HFF-Myc (cell line): ENCODE measurements around the gene UGT1A9.

Source experiments
- DNase-seq: peaks from one replicate; pipeline ENCODE4 v3.0.0-alpha.2; 2011; ENCODE audit warnings: low read depth; ENCODE audit errors: extremely low read depth
- H3K4me3 ChIP-seq: replicated peaks from 2 replicates; pipeline ENCODE4 v1.5.1; 2011; ENCODE audit warnings: low read depth, mild to moderate bottlenecking, control low read depth, low read length
- CTCF ChIP-seq: IDR thresholded peaks from 2 replicates; pipeline ENCODE4 v1.5.1; 2012; ENCODE audit warnings: mild to moderate bottlenecking, low read depth, low read length, control low read depth; ENCODE audit errors: missing control alignments

The UGT1A9 gene

DNA sequence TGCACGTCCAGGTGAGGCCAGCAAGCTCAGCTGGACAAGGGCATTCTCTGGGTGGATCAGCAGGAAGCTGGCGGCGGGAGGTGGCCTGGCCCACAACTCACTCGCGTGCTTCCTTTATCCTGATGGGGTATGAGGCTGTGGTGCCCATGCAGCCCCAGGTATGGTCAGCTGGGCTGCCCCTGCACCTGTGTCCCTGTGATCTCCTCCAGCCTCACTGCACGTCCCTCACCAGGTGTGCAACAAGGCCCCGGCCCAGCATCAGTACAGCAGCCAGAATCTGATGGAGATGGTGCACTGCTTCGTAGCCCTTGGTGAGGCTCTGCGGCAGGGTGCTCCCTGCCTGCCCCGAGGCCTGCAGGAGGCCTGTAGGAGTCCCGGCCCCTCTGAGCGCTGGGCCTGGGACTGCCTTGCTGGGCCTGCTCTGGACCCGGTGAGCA lies 124.1 kb downstream of the UGT1A9 start:
- DNase-seq: no peak
- no peak overlapping the region for H3K4me3 ChIP-seq
- TF ChIP-seq CTCF: no peak

DNA sequence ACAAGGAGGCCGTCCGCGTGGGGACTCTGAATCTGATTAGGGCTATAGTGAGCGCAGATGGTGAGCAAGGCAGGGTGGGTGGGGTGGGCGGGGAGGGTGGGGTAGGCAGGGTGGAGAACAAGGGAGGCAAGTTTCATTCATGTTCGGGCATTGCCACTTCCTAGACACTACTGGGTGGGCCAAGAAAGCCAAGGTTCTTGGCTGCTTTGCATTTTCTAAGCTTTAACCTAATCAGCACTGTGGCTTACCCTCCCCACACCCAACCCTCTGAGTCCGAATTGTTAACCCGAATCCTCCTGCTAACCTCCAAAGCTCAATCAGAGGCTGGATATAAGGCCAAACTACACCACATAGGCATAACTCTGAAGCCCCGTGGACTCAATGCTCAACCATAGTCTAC lies 124.6 kb downstream of the UGT1A9 start:
- no peak for DNase-seq
- TF ChIP-seq CTCF: no peak
- H3K4me3 ChIP-seq: no peak overlapping the region

DNA sequence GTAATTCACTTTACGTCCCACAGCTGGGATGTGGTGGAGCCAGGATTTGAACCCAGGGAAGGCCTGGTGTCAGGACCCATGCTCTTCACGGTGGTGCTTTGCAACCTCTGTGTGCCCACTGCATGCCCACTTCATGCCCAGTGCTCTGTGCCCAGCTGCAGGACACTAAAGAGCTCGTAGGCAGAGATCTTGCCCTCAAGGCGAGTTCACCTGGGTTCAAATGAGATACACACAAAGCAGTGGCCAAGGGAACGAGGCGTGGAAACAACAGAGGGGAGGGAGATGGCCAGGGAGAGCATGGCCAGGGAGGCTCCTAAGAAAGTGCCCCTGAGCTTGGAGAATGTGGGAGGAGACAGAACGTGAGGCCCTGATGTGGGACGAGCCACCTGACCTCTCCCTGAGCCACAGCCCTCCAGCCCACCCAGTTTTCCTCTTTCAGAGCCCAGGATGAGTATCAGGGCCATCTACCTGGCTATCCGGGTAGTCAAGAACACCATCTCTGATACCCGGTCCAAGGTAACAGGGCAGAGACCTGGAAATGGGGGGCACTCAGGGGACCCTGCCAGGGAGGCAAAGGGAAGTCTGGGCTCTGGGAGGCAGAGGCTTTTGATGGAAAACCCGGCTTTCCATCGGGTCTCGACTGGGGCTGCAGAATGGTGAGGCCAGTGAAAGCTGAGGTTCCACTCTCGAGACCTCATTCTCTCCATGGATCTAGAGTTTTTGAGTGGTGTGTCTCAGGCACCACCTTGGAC lies 126.8 kb downstream of the UGT1A9 start:
- DNase-seq: no peak
- TF ChIP-seq CTCF: no peak
- no peak overlapping the region for H3K4me3 ChIP-seq

DNA sequence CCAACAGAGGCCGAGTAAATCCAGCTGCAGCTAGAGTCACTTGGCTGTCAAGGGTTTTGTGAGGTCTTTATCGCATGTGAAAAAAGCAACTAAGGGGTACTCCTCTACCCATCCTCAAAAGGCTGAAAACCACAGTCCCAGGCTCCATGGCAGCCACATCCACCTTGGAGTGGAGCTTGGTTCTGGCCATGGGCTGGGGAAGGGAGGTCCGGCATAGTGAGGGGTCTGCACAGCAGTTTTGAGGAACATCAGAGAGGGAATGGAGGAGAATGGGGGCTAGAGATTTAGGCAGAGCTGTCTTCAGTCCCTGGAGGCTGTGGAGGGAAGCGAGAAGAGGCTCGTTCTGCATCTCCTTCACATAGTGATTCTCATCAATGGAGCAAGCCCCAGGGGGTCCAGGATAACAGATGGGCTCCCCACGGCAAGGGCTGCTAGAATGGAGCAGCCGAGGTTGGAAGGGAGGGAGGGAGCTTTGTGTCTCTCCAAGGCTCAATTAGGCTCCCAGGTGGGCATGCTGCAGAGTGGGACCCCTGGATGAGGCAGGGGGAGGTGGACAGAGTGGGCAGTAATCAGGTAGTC lies 127.5 kb downstream of the UGT1A9 start:
- H3K4me3 ChIP-seq: no peak overlapping the region
- no peak for TF ChIP-seq CTCF
- no peak for DNase-seq

DNA sequence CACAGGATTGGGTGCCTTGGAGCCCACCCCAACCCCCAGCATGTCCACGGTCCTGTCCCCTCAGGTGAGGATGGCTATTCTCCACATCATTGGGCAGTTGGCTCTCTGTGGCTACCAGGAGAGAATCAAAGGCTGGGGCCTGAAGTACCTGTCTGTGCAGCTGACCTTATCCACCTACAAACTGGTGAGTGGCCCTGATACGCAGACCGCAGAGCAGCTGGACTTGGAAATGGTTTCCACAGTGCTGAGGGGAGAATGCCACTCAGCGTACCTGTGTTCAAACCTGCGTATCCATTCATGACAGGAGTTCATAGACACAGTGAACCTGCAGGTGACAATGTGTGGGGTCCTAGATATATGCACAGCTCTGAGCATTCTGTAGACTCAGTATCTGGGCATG lies 128.0 kb downstream of the UGT1A9 start:
- no peak for TF ChIP-seq CTCF
- no peak overlapping the region for H3K4me3 ChIP-seq
- no peak for DNase-seq

- no peak overlapping the region for H3K4me3 ChIP-seq
- no peak for TF ChIP-seq CTCF
- DNase-seq: no peak
Observed at GRCh38 chr2:233800208-233800607, 128.5 kb downstream of the UGT1A9 start.
